ENCODE data around the gene PLEKHA7.

The PLEKHA7 gene

DNA sequence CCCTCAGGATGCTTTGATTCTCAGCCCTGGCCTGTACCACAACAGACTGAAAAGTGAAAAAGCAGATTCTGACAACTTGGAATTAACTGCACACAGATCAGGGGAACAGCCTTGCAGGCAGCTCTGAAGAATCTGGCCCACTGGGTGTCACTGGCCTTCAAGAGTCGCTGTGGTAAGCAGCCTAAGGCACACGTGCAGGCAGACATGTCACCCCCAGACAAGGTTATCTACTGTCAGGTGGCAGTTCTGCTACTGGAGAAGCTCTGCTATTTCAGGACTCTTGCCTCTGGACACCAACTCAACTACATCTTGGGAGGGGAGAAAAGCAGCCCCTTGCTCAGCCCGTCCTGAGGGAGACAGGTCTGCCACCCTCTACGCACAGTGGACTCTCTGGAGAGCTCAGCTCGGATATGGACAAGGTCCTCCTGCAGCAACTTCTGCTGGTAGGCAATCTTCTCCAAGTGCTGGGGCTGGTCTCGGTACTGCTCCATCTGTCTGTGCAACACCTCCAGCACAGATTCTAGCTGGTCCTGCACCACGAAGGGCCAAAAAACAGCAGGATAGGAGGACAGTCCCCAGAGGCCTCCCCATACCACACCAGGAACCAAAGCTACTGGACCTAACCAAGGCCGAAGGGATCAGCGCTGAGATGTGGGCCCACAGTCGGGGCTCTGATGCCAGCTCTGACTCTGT, 212.8 kb downstream of the PLEKHA7 start:
- DNase-seq = peak; percentile 10

DNA sequence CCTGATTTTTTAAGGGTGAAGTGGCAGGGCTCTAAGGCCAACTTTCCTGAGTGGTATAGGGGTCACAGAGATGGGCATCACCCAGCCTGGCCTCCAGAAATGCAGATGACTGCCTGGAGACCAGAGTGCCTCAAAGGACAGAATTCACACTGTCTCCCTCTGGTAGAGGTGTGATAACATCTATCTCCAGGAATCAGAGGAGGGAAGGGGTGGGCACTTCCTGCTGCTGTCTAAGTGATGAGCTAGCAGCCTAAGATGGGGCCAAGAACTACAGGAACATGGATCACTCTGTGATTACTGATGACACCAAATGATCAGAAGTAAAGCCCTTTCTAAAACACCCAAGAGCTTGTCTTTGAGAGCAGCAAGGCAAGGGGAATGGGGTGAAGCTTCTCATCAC, 213.8 kb downstream of the PLEKHA7 start:
- DNase-seq = peak; percentile 3

DNA sequence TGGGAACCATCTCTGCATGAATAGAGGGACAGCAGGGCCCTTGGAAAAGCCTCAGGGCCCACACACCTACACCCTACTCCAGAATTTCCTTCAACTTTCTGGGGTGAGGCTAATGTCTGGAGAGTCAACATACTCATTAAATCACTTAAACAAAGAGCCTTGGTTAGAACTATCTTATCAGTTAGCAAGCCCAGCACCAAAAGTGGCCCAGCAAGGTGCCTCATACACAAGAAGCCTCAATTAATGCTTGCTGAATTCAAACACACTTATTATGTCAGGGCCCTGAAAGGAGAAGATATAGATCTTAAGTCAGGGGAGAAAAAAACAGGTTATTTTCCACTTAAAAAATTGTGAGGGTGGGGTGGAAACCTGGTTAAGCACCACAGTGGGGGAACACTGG, 214.3 kb downstream of the PLEKHA7 start:
- DNase-seq = no peak

DNA sequence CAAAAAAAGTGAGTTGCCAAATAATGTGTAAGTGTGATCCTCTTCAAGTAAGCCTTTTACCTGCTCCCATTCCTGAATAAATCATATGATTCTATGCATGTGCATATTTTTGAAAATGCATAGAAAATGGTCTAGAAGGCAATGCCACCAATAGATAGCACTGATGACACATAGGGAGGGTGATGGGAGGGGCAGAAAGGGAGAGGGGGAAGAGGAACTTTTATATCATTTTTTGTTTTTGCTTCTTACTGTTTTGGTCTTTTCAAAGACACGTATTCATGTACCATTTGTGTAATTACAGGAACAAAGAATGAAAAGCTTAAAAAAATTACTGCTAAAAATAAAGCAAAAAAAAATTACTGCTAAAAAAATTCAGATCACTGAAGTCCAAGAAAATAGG, 215.0 kb downstream of the PLEKHA7 start:
- no peak for DNase-seq

DNA sequence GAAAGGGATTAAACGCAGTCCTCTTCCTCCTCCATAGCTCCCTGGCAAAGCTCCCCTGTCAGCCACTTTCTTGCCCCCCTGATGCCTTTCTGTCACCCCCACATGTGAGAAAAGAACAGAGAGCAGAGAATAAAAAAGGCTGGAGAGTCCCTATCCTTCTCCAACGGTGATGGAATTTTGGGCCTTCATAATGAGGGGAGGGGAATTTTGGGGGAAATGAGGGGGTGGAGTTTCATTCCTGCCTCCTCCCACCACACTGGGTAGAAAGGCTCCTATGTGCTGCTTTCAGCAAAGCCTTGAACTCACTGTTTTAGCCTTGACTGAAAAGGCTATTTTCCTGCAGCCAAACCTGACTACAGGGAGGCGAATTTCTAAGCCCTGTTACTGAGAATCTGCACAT, 216.4 kb downstream of the PLEKHA7 start:
- DNase-seq = no peak

DNA sequence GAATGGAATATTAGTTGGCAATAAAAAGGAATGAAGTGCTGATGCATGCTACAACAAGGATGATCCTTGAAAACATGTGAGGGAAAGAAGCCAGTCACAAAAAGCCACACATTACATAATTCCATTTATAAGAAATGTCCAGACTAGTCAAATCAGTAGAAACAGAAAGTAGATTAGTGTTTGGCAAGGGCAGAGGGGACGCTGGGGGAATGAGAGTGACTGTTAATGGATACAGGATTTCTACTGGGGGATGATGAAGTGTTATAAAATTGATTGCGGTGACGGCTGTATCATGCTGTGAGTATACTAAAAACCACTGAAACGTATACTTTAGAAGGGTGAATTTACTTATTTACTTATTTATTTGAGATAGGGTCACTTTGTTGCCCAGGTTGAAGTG, 217.9 kb downstream of the PLEKHA7 start:
- DNase-seq = no peak

DNA sequence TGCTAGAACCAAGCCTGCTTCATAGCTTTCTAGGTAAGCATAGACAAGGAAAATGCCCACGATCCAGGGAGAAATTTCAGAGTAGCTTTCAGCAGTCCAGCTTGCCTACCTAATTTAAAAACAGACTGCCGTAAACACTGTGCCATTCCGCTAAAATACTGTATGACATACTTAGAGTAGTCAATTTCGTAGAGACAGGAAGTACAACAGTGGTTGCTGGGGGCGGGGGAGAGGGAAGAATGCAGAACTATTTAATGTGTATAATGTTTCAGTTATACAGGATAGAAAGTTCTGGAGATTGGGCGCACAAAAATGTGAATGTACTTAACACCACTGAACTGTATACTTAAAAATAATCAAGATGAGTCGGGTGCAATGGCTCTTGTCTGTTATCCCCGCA, 219.1 kb downstream of the PLEKHA7 start:
- no peak for DNase-seq

DNA sequence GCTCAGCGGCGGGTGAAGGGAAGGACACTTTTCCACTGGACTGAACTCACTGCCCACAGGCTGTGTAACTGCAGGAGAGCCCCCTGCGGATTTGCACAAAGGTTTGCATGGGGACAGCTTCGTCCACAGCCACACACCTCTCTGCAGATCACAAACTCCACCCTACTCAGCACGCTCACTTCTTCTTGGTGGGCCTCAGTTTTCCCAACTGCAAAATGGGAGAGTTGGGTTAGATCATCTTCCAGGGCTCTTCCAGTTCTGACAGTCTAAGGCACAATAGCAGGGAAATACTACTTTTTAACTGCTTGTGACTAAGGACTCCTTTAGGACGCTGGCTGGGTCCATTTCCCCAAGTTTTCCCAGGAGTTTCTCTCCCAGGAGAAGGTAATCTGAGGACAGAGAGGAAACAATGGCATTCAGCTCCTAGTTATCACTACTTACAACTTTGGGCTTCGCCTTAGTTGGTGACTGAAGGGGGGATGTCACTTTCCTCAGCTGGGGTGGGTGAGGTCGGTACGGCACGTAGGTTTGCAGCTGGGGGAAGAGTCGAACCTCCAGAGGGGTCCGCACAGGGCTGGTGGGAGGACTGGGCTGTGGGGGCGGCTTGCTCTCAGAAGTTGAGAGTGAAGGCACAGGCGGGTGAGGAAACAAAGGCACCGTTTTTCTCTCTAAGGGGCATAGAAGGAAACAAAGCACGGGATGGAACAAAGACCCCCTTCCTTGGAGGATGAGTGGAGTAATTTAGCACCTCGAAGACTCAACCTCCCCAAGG, 220.0 kb downstream of the PLEKHA7 start:
- DNase-seq = no peak

DNA sequence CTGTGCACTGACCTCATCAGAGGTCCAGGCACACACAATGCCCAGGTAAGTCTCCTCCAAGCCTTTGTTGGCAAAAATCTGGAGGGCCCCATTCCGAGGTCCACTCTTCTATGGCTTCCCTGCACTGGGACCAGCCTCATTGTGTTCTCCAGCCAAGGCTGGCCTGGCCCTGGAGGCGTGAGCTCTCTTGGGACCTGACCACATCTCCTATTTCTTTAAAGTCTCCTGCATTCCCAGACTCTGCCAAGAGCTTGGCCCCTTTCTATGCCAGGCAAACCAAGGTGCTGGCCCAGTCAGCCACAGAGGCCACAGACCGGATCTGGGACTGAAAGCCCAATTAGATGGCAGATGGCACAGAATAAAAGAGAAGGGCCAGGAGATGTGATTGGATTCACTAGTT, 220.7 kb downstream of the PLEKHA7 start:
- DNase-seq = no peak

DNA sequence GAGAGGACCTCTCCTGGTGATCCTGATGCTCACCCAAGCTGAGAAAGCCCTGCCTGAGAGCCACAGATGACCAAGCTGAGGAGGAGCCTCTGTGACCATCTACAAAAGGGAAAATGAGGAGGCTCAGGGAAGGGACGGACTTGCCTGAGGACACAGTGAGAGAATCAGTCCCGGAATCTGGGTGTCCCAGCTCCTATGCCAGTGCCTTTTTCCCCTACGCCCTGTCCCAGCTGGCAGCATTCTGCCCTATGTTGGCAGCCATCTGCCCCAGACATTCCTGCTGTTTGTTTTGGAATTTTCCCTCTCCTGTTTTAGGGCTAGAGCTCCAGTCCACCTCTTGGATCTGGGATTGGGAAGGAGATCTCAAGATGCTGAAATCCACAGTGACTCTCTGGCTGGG, 221.2 kb downstream of the PLEKHA7 start:
- no peak for DNase-seq

DNA sequence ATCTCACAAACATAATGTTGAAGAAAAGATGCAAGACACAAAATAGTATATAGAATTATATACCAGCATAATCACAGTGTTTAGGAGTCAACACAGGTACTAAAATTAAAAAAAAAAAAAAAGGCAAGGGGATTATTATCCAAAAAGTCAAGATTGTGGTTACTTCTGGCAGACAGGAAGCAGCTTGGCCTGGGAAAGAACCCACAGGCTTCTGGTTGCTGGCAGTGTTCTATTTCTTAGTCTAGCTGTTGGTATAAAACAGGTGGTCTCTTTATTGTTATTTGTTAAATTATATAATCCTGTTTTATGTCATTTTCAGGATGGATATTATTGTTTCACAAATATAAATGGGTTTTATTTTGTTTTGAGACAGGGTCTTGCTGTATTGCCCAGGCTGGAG, 221.8 kb downstream of the PLEKHA7 start:
- DNase-seq = no peak

DNA sequence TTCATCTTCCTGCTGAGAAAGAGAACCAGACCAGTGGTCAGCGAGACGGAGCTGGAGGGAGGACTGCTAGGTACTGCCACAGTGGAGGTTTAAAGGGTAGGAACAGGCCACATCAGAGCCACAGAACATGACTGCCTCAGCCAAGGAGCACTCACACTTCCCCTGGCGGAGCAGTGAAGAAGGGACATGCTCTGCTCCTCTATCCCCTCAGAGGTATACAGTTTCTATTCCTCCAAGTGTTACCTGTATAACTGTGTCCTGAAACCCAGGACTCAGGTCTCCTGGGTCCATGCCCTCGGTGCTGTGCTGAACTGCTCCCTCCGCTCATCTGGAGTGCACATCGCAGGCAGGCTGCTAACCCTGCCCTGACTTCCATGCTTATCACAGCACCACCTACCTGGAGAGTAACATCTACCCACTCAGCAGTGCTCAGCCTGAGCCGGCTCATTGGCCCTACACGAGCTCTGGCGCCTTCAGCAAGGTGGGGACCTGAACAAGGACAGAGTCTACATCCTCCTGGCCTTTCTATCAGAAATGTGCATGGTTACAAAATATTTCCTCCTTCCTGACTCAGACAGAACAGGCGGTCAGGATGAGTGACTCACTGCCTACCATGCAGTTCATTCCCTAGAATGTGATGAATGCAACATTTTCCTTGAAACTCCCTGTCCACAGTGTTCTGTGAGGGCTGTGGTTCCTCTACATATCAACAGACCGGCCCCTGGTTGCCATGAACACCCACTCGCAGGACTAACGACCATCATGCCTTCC, 222.8 kb downstream of the PLEKHA7 start:
- peak; percentile 59 for DNase-seq

DNA sequence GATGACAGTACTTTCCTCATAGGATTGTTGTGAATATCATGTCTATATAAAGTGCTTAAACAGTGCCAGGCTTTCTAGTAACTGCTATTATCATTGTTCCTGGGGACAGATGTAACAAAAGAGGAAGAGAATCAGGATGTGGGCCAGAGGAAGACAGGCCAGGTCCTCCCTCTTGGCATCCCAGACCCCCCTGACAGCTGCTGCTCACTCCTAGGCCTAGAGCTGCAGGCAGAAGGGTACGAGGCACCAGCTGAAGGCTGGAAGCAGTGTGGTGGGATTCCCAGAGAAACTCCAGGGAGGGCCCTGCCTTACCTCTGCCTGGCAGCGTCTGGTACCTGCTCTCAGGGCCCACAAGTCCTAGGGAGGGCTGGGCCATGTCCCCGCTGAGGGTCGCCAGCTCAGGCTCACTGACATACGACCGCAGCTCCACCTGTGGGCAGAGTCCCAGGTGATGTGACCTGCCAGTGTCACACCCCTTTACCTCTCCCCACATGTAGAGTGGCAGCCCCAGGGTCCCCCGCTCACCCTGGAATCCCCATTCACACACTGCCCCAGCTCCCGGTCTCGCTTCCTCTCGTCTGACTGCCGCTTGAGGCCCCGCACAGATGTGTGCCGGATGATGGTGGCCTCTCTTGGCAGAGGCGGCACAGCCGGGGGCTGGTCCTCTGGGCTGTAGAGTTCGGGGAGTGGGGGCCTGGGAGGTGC, 223.6 kb downstream of the PLEKHA7 start:
- no peak for DNase-seq

DNA sequence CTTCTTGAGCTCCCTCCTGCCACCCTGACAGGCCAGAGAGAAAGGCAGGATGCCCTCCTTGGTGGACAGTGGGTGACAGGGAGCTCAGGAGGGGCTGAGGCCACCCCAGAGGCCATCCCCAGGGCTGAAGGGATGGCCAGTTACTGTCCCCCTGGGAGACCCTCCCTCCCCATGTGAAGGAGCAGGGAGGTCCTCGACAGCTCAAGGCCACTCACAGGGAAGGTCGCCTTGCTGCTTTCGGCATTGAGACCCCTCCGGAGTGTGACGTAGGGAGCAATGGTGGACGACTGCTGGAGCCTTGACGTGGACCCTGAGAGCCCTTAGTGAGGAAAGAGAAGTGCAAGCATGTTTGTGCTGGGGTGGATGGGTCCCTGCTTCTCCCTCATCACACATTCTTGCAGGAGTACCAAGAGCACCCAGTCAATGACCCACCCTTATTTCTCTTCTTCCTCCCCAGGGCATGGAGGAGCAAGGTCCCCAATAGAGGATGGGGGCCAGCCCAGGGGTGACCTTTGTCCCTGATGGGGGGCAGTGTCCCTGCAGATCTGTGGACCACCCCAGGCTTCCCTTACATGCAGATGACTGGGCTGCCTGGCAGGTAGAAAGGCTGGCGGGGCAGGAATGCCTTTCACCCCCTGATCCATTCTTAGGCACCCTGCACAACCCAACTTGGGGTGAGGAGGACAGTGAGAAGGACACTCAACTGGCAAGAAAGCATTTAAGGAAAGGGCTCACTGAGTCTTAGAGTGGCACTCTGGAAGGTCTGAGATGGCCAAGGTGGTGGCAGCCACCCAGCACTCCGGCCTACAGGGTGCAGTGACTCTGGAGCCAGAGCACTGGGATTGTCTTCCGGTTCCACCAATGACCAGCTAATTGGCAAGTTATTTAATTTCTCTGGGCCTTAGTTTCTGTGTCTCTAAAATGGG, 224.4 kb downstream of the PLEKHA7 start:
- no peak for DNase-seq

DNA sequence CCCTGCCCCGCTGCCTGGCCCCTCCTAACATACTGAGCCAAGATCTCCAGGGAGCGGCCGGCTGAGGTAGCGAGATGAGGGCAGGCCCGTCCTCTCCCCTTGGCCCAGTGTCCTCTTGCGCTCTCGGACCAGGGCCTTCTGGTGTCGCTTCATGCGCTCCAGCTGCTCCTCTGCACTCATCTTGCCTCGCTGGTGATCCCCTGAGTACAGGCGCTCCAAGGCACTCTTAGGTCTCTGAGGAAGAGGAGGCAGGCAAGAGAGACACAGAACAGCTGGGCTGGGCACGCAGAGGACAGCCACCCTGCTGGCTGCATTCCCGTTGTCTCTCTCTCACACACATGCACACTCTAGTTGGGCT, 225.2 kb downstream of the PLEKHA7 start:
- no peak for DNase-seq

DNA sequence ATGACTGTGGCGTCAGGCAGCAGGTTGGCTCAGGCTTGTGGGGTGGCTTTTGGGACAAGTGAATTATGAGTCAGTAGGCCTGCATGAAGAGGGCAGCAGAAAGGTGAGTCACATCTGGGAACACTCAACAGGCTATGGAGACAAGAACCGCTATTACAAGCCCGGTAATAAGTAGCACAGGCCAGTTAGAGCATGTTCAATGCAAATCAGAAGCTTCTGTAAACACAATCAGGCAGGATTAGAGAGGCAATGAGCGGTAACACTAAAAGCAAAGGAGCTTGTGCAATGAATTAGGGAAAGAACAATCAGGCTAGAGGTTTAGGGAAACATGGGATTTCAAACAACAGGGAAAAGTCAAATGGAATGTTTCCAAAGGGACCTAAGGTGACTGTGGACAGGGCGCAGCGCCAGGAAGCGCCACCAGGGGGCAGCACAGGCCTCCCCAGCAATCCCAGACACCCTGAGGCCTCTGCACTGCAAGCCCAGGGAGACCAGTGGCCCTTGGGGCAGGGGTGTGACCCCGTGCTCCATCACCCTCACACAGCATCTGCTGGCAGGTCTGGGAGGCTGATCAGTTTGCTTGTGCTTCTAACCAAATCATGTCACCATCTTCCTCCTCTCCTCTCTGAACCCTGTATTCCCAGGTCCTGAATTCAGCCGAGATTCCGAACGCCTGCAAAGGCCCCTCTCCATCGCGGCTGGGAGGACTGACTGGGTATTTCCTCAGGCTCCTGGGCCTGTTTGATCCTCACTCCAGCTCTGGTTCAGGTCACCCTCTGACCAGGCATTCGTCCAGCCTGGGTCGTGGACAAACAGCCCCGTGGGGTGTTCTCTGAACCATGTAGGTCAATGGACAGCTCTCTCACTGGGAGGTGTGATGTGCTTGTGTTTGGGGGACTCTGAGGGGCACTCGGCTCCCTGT, 225.8 kb downstream of the PLEKHA7 start:
- DNase-seq = peak; percentile 69

DNA sequence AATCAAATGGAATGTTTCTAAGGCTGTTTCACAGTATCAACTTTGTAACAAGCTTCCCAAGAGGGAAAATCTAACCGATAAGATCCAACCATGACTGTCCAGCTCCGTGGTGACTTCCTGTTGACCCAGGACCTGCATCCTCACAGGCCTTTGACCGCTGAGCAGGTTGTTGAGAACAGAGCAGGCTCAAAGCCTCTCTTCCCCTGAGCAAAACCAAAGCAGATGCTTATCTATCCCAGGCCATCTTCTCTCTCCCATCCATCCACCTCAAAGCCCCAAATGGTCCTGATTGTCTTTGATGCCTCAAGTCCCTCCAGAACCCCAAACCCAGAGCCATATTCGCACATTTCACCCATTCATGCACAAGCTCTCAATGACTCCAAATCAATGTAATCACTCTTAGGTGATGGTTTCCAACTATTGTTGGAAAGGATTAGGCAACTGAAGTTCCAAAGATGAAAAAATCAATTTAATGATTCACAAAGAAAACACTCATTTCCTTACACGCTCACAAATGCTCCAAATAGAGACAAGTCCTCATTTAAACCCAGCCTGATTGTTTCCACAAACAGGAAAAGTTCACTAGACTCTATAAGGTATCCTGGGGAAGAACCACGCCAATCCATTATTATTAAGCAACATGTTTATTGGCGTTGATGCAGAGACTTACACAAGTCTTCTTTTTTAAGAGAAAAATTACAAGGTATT, 227.0 kb downstream of the PLEKHA7 start:
- DNase-seq = no peak

DNA sequence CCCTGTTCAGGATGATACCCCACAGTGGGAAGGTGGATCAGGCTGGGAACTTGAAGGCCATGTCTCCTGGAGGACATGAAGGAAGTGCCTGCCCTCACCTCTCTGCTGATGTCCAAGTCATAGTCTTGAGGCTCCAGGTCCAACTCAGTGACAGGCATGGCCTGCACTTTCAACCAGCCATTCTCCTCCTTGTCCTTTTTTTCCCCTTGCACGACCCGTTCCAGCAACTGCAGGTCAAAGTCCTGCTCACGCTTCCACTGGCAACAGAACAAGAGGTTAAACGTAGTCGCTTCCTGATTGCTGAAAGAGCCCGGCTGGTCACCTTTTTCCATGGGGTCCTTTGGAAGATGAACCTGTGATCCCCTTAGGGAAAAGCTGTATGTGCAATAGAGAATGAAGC, 228.1 kb downstream of the PLEKHA7 start:
- peak; percentile 4 for DNase-seq

DNA sequence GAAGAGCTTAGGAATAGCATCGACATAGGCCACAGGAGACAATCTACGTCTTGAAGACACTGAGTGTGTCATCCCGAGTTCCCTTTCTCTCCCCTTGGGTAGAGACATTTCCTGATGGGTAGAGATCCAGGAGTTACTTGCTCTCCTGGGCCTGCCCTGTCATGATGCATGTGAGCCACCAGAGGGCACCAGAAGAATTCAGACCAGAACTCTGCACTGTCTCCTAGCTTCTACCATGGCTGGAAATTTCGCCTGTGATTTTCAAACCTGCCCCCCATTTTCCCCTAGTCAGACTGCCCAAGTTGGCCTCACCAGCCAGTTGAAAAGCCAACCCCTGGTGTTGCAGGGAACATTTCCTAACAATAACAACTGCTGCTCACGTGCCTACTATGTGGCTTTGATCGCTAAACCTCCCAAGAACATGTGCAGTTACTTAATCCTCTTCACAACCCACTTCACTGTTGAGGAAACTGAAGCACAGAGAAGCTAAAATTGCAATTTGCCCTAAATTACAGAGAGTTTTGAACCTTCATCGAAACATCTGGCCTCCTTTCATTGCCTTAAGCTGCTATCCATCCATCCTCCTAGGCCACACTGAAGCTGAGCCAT, 228.6 kb downstream of the PLEKHA7 start:
- DNase-seq = peak; percentile 79

DNA sequence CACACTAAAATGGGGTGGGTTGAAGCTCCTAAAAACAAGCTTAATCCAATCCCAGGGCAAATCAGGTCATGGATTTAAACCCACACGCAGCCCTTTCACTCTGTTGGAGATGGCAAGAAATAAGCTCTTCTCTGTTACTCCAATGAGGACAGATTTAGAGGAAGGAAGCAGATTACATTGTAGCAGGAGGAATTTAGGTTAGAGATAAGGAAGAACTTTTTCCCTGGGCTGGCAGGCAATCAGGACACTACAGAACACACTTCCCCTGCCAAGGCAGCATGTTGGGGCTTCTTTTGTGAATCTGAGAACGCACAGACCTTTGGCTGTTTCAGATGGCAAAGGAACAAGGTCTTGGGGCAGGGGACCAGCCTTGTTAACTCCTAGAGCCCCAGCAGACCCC, 229.5 kb downstream of the PLEKHA7 start:
- no peak for DNase-seq

Data from femur (tissue), 1 donor.